Prostate gland (tissue), 2 donors: Measurements from ENCODE around the gene DOCK4.

ENCODE experiments used
- CTCF ChIP-seq, 4 experiments: fragments of 200-600 bp in 2 of 4; fragments of 450-650 bp in 2 of 4; sonication (generic) in 2 of 4; IDR thresholded peaks; 1 replicate in 3 of 4; 2 replicates in 1 of 4; pipeline ENCODE4 v1.5.1; 2016 to 2019; ENCODE audit warnings: antibody characterized with exemption in 4 of 4, mild to moderate bottlenecking in 2 of 4, moderate library complexity in 2 of 4
- POLR2A ChIP-seq: fragments of 450-650 bp; IDR thresholded peaks from one replicate; pipeline ENCODE4 v1.6.1; 2016; ENCODE audit warnings: antibody characterized with exemption, mild to moderate bottlenecking
- POLR2AphosphoS5 ChIP-seq: sonication (generic); formaldehyde crosslinking; IDR thresholded peaks from one replicate; pipeline ENCODE4 v1.6.1; 2017; ENCODE audit warnings: antibody characterized with exemption

DNA sequence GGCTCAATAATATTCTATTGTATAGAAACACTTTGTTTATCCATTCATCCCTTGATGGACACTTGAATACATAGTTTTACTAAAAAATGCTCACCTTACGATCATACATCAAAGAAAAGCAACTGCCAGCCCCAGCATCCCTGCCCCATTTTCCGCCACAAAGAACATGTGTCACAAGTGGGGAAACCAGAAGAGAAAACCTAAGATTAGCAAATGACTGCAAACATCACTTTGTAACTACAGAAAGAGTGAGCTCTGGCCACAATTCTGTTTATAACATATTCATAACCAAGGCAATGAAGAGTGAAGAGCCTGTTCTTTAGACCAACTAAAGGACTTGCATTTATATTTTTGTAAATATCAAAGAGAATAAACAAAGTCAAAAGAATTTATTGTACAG, 89.8 kb downstream of the DOCK4 start:
- TF ChIP-seq CTCF (IDR thresholded peaks at IDR 0.05) = no peak
- TF ChIP-seq POLR2A = no peak
- no peak for TF ChIP-seq POLR2AphosphoS5
